ENCODE measurements around the gene DCHS2. TPM values are rescaled to one million over a fixed set of nuclear protein-coding genes. Genes with fewer than 3 reads are reported as not detected.

DCHS2 gene
- total and polyA plus RNA-seq, 10 of the 15 experiments (the other 5 are each of a cell fraction or from before 2014, with no cell fraction given), result 0.01 to 0.31 (median 0.06) TPM; not detected in 3

DNA sequence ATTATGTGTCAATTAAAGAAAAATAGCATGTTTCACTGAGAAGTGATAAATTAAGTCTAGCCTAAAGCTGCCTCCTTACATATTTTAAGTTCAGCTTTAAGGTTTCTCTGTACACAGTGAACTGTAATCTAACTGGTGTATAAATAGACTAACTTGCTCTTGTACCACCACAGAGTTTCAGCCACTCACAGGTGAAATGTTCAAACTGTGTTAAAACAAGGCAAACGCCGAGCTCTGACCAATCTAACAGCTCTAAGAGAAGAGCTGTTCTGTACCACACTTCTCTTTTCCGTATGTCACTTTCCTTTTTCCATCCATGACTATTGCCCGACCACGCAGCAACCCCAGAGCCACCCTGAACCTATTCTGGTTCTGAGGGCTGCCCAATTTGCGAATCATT, 64.5 kb downstream of the DCHS2 start (continued):
- no peak for TF ChIP-seq ZNF592 (IDR thresholded peaks at IDR 0.05)

- BruUV-seq (replicated peaks), result no TSS peak
- ATAC-seq, result peak; percentile 85
- no peaks in the 10 kb centered on the region for H3K79me2 ChIP-seq (ENCODE audit: control insufficient read depth, insufficient read depth, low read length)
- ChIA-PET POLR2A (interaction anchor here (1.9 kb wide), 1 partner anchor 9 kb away, joined by 4 read pairs; no protein-coding TSS in a partner anchor), RAD21 (ENCODE audit: unreplicated experiment) (interaction anchor here (0.9 to 1.6 kb wide), 3 partner anchors 9 to 95 kb away, joined by 3 to 7 read pairs (median 3); no protein-coding TSS in a partner anchor), CTCF (interaction anchor here (1.1 to 1.2 kb wide), 2 partner anchors 10 to 81 kb away, joined by 3 read pairs; no protein-coding TSS in a partner anchor), SMC1A (ENCODE audit: uncharacterized antibody, unreplicated experiment) (interaction anchor here (0.9 to 1.6 kb wide), 3 partner anchors 8 to 23 kb away, joined by 3 to 5 read pairs (median 5); no protein-coding TSS in a partner anchor)
- no peak overlapping the region for H3K27ac ChIP-seq (ENCODE audit: control insufficient read depth, insufficient read depth)
- peak; percentile 53 for DNase-seq (ENCODE audit: low read depth, low spot score)
- intact Hi-C loops (cut with micrococcal nuclease; ENCODE audit: unreplicated experiment) (no loop called here), in situ Hi-C loops (cut with MboI) (no loop called here)
- peaks cover 4% of the 10 kb centered on the region; the same call in 1 of the 2 replicates for H3K4me1 ChIP-seq (ENCODE audit: control insufficient read depth, insufficient read depth, low read length)
- no peaks in the 10 kb centered on the region for H3K36me3 ChIP-seq (ENCODE audit: control insufficient read depth in 2 of 2, insufficient read depth in 2 of 2, low read length in 1 of 2)
- H3K27me3 ChIP-seq (replicated peaks in 1 of 2; ENCODE audit: control insufficient read depth in 2 of 2, insufficient read depth in 2 of 2, low read length in 1 of 2), result no peaks in the 10 kb centered on the region; a peak in 2 of 4 replicates
- TF ChIP-seq IKZF2 (IDR thresholded peaks at IDR 0.05) (peak in 1 of 2 experiments; percentile 30; a peak in 2 of 4 replicates), MTA2 (IDR thresholded peaks at IDR 0.05; ENCODE audit: low read depth) (peak; percentile 98), PAX5 (IDR thresholded peaks at IDR 0.05; ENCODE audit: borderline replicate concordance, low read depth, low read length) (peak; percentile 51; the same call in 1 of the 2 replicates), MEF2B (IDR thresholded peaks at IDR 0.05; ENCODE audit: partially characterized antibody, poor library complexity, severe bottlenecking) (peak; percentile 12), SPI1 (IDR thresholded peaks at IDR 0.05; ENCODE audit: borderline replicate concordance, insufficient read depth, low read depth, low read length) (no peak), BCL11A (IDR thresholded peaks at IDR 0.05; ENCODE audit: low read depth, low read length) (peak; percentile 35; the same call in 1 of the 2 replicates), ATF3 (IDR thresholded peaks at IDR 0.05; ENCODE audit: borderline replicate concordance, extremely low read depth, low read depth, low read length) (no peak), IKZF1 (conservative IDR thresholded peaks at IDR 0.05) (peak; percentile 43; the same call in 1 of the 2 replicates), NR2F1 (conservative IDR thresholded peaks at IDR 0.05) (peak; percentile 83)
- TF ChIP-seq, protein P1, sequence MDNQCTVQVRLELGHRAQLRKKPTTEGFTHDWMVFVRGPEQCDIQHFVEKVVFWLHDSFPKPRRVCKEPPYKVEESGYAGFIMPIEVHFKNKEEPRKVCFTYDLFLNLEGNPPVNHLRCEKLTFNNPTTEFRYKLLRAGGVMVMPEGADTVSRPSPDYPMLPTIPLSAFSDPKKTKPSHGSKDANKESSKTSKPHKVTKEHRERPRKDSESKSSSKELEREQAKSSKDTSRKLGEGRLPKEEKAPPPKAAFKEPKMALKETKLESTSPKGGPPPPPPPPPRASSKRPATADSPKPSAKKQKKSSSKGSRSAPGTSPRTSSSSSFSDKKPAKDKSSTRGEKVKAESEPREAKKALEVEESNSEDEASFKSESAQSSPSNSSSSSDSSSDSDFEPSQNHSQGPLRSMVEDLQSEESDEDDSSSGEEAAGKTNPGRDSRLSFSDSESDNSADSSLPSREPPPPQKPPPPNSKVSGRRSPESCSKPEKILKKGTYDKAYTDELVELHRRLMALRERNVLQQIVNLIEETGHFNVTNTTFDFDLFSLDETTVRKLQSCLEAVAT (IDR thresholded peaks at IDR 0.05), result no peak
- no peak overlapping the region for H3K4me2 ChIP-seq (ENCODE audit: control insufficient read depth, insufficient read depth)
- H3K4me3 ChIP-seq, result no peak overlapping the region
- no peak overlapping the region for H2AFZ ChIP-seq (ENCODE audit: control insufficient read depth, low read depth, low read length)
- no peak overlapping the region for H3K9ac ChIP-seq (ENCODE audit: control insufficient read depth, insufficient read depth, low read length)
- FAIRE-seq, result no peak
- no peaks in the 10 kb centered on the region for H3K9me3 ChIP-seq (replicated peaks; ENCODE audit: control insufficient read depth, insufficient read depth, low read length)
- whole genome bisulfite sequencing (ENCODE audit: insufficient coverage, insufficient replicate concordance, low lambda C conversion rate, missing lambda C conversion rate), result 7% methylated on average over 3 of the region's 3 CpGs
- H4K20me1 ChIP-seq (ENCODE audit: control insufficient read depth, insufficient read depth), result no peaks in the 10 kb centered on the region
Measured at GRCh38 chr4:154425514-154425913, 66.1 kb downstream of the DCHS2 start.

Data from GM12878 (cell line).